Activated gamma-delta T cell treated with Interleukin-2 at 50 U/mL for 16 hours (primary cell): ENCODE measurements around the gene BCKDK.

Source experiments
- DNase-seq: peaks from one replicate; pipeline ENCODE4 v3.0.0-alpha.2; 2020

Gene BCKDK

GRCh38 chr16:31080756-31081419 lies 27.3 kb upstream of the BCKDK start:
- DNase-seq: no peak

GRCh38 chr16:31081428-31082351 lies 26.5 kb upstream of the BCKDK start:
- DNase-seq: no peak

GRCh38 chr16:31082368-31083045 lies 25.7 kb upstream of the BCKDK start:
- DNase-seq: no peak

- no peak for DNase-seq
These were observed 25.1 kb upstream of the BCKDK start for GRCh38 chr16:31083081-31083480.

GRCh38 chr16:31083556-31083955 lies 24.6 kb upstream of the BCKDK start:
- no peak for DNase-seq

GRCh38 chr16:31083981-31084380 lies 24.2 kb upstream of the BCKDK start:
- DNase-seq: no peak

- no peak for DNase-seq
These were observed 23.4 kb upstream of the BCKDK start for GRCh38 chr16:31084584-31085302.

GRCh38 chr16:31085411-31085810 lies 22.8 kb upstream of the BCKDK start:
- DNase-seq: no peak

- DNase-seq: no peak
These were observed 22.1 kb upstream of the BCKDK start for GRCh38 chr16:31085873-31086628.

GRCh38 chr16:31086629-31086906 lies 21.6 kb upstream of the BCKDK start:
- DNase-seq: no peak

GRCh38 chr16:31087481-31087880 lies 20.7 kb upstream of the BCKDK start:
- DNase-seq: no peak

GRCh38 chr16:31087971-31088370 lies 20.2 kb upstream of the BCKDK start:
- no peak for DNase-seq

- DNase-seq: no peak
These were observed 19.6 kb upstream of the BCKDK start, which contains the start of gene PRSS53 for GRCh38 chr16:31088459-31089183. Gene PRSS53, minus strand, starts transcription at chr16:31088943. Its CDS starts 134 bp downstream, at chr16:31088809.

- no peak for DNase-seq
These were observed 19.0 kb upstream of the BCKDK start for GRCh38 chr16:31089199-31089598.

GRCh38 chr16:31090540-31090939 lies 17.6 kb upstream of the BCKDK start:
- DNase-seq: no peak

- DNase-seq: no peak
These were observed 15.9 kb upstream of the BCKDK start for GRCh38 chr16:31092330-31092729.

- DNase-seq: no peak
These were observed 15.0 kb upstream of the BCKDK start for GRCh38 chr16:31093132-31093703.

- DNase-seq: no peak
These were observed 14.1 kb upstream of the BCKDK start for GRCh38 chr16:31094088-31094423.

GRCh38 chr16:31094424-31095120 lies 13.6 kb upstream of the BCKDK start, which contains the start of gene VKORC1:
Gene VKORC1, minus strand, starts transcription at chr16:31094797. Its CDS starts 68 bp downstream, at chr16:31094729.
- peak; percentile 77 for DNase-seq

GRCh38 chr16:31099860-31100638 lies 8.1 kb upstream of the BCKDK start:
- DNase-seq: no peak
